Heart left ventricle (tissue), 16 donors: ENCODE results near the gene OR7A17. TPM values are rescaled to one million over a fixed set of nuclear protein-coding genes. Genes with fewer than 3 reads are reported as not detected.

Experiments
- ATAC-seq, 4 donors: fragments of 200-7000 bp; cut with Tn5 transposase; one replicate each; pipeline ENCODE4 v1.9.1; 2020 to 2022; ENCODE audit warnings: moderate library complexity in 4 of 4, mild to moderate bottlenecking in 3 of 4, moderate number of reproducible peaks in 1 of 4
- DNase-seq, 5 donors: peaks; one replicate each; pipeline ENCODE4 v3.0.0-alpha.2; 2020
- H3K27ac ChIP-seq, 12 donors: fragments of 200-600 bp; sonication (generic) in 4 of 12; one replicate each; pipeline versions ENCODE4 v1.5.0 to v1.8.0; 2016 to 2022; ENCODE audit warnings: mild to moderate bottlenecking in 2 of 12
- H3K27me3 ChIP-seq, 9 donors: fragments of 200-600 bp; sonication (generic) in 2 of 9; one replicate each; pipeline versions ENCODE4 v1.5.1 to v1.8.0; 2016 to 2022; ENCODE audit warnings: mild to moderate bottlenecking in 3 of 9
- H3K36me3 ChIP-seq, 9 donors: fragments of 200-600 bp; sonication (generic) in 2 of 9; one replicate each; pipeline versions ENCODE4 v1.5.0 to v1.8.0; 2018 to 2022; ENCODE audit warnings: mild to moderate bottlenecking in 2 of 9
- H3K4me1 ChIP-seq, 12 donors: fragments of 200-600 bp; sonication (generic) in 4 of 12; one replicate each; pipeline versions ENCODE4 v1.5.0 to v1.8.0; 2016 to 2022; ENCODE audit warnings: mild to moderate bottlenecking in 3 of 12
- H3K4me3 ChIP-seq, 12 donors: fragments of 200-600 bp; sonication (generic) in 4 of 12; one replicate each; pipeline versions ENCODE4 v1.5.0 to v1.8.0; 2017 to 2022; ENCODE audit warnings: mild to moderate bottlenecking in 9 of 12, moderate library complexity in 4 of 12
- H3K9me3 ChIP-seq, 12 donors: fragments of 200-600 bp; sonication (generic) in 4 of 12; one replicate each; pipeline versions ENCODE4 v1.5.0 to v1.8.0; 2016 to 2022; ENCODE audit warnings: mild to moderate bottlenecking in 1 of 12
- CTCF ChIP-seq, 12 donors: fragments of 200-600 bp; sonication (generic) in 4 of 12; IDR thresholded peaks; one replicate each; pipeline versions ENCODE4 v1.5.0 to v1.8.0; 2018 to 2022; ENCODE audit warnings: antibody characterized with exemption in 12 of 12, mild to moderate bottlenecking in 5 of 12
- POLR2A ChIP-seq, 2 donors: fragments of 450-650 bp; IDR thresholded peaks; one replicate each; pipeline ENCODE4 v1.6.1; 2017; ENCODE audit warnings: antibody characterized with exemption in 2 of 2, mild to moderate bottlenecking in 2 of 2, moderate library complexity in 2 of 2
- WGBS, 4 donors: extraction: QIAGEN DNeasy Blood & Tissue Kit in 2 of 4; methylation state at CpG; one replicate each; pipeline versions ENCODE4 v1.1.5 to v1.1.7; 2013 to 2018; 5-methylcytosine and 5-hydroxymethylcytosine counted together
- intact Hi-C, 10 donors: fragments of 100-400 bp; cut with DNase I; formaldehyde crosslinking; loops; one replicate each; pipeline versions ENCODE4 v1.11.1 to v1.14.2; 2022
- polyA plus RNA-seq, 2 donors: library from polyadenylated mRNA; stranded (reverse); fragments of 200-250 nt; gene quantifications; one replicate each; pipeline ENCODE4 v1.2.3, GENCODE V29; 2013
- total RNA-seq, 9 donors: library from RNA; depleted of rRNA in 2 of 9; stranded (reverse); fragments of >200 nt in 2 of 9; fragmentation: NEBNext Ultra II Directional in 3 of 9; extraction: Animal tissue kit (Norgen Biotek cat#: 25700) in 3 of 9; gene quantifications; one replicate each; pipeline versions ENCODE4 v1.1.0 to v1.2.4, GENCODE V29; 2016 to 2023
- donor health status: ischemic (EF 13 %, LVEDD 7.1; RV severe dilation, severe dysfunction).
- donor health status: healthy with polysubstance abuse.
- donor health status: DM: no; HTN: yes; CAD: no.
- donor health status: DM: no; HTN: no; CAD: no.
- donor health status: ischemic (EF 25% LVEDD 6.9; RV normal size, moderate dysfunction).
- donor health status: ischemic (EF 25% LVEDD 5.7; RV mildly dilated, moderate dysfunction).
- donor health status: healthy.
- donor health status: DM: yes; HTN: yes; CAD: no.
- donor health status: ischemic (EF 35%, LVEDD 5.7; RV mildly dilated, moderate dysfunction).
- donor health status: nonischemic (EF 11% LVEDD 7.7; RV severe dilation, severe dysfunction).
- donor health status: DM: yes; HTN: yes; CAD: no.
- donor health status: PGD.
- donor health status: ischemic (EF 29% LVEDD 5.4; RV normal size, mild dysfunction).
- donor health status: nonischemic (EF 23%, LVEDD 6.1; RV moderate dilation, normal function).

The OR7A17 gene
- total and polyA plus RNA-seq, 11 donors = not detected

DNA sequence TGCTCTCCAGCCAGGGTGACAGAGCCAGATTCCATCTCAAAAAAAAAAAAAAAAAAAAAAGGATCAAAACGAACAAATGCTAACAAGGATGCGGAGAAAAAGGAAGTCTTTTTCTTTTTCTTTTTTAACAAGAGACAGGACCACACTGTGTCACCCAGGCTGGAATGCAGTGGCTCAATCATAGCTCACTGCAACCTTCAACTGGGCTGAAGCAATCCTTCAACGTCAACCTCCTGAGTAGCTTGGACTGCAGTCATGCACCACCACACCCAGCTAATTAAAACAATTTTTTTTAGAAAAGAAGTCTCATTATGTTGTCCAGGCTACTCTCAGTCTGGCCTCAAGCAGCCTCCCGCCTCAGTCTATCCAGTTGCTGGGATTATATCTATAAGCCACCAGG is 20.8 kb upstream of the OR7A17 start:
- no peak overlapping the region for H3K27ac ChIP-seq
- no peaks in the 10 kb centered on the region for H3K9me3 ChIP-seq
- intact Hi-C loops = no loop called here
- TF ChIP-seq CTCF (IDR thresholded peaks at IDR 0.05) (no peak), POLR2A (IDR thresholded peaks at IDR 0.05) (no peak)
- H3K4me3 ChIP-seq = no peak overlapping the region
- ATAC-seq (no peak), DNase-seq (no peak)
- no peaks in the 10 kb centered on the region for H3K36me3 ChIP-seq
- H3K4me1 ChIP-seq = no peaks in the 10 kb centered on the region
- H3K27me3 ChIP-seq = peaks cover 0 to 27% (median 0%) of the 10 kb centered on the region in 9 donors
- 69 to 82% (median 79%) methylated on average over 4 of the region's 4 CpGs for WGBS, 4 donors

DNA sequence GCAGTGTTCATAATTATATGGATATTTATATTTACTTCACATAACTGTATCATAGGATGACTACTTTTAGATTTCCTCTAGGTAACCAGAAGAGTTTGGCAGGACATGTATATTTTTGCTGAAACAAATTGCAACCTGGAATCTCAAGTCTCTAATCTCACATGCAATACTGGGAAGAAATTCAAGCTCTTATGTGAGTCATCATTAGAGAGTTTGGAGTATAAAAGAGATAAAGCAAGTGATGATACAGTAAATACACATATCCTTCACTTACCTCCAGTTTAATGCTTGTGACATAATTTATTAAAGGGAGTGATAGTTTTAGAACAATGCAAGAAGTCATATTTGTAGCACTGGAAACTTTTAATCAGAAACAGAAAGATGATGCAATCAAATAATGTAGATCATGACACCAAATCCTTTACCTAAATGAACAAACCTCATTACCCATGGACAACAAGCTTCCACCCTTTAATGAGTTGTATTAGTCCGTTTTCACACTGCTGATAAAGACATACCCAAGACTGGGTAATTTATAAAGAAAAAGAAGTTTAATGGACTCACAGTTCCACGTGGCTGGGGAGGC is 15.8 kb upstream of the OR7A17 start:
- Histone ChIP-seq H3K27me3 (peaks cover 0 to 21% (median 0%) of the 10 kb centered on the region in 9 donors), H3K27ac (no peak overlapping the region), H3K4me1 (no peaks in the 10 kb centered on the region), H3K9me3 (no peaks in the 10 kb centered on the region), H3K36me3 (no peaks in the 10 kb centered on the region), H3K4me3 (no peak overlapping the region)
- TF ChIP-seq CTCF (IDR thresholded peaks at IDR 0.05) (no peak), POLR2A (IDR thresholded peaks at IDR 0.05) (no peak)
- ATAC-seq = no peak
- 19 to 32% (median 23%) methylated on average over 2 of the region's 2 CpGs for WGBS, 4 donors
- intact Hi-C loops = no loop called here
- DNase-seq = no peak

DNA sequence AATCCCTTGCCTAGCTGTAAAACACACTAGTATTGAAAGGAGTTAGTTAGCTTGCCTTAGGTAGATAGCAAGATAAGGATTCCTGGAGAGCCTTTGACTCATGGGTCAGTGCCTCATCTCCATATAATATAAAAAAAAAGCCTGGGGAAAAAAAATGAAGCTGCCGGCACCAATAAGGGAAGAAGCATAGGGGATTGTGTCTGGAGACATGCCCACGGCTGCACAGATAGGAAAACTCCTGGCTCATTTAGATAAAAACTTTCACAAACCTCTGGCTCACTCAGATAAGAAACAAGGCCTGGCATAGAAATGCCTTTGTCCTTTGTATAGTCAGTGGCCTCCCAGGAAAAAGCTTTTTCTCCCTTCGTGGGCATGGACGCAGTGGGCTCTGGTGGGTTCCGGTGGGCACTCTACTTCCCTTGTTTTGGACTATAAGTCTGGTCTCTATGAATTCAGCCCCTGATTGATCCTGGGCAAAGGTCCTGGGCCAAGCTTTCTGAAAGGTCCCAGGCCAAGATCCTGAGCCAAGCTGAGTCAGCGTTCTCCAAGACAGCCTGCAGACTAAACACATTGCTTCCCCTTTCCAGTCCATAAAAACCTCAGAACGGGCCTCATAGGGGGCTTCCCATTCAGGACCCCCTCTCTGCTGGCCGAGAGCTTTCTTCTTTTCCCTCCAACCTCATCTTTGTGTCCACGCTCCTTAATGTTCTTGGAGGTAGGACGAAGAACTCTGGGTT is 4.9 kb upstream of the OR7A17 start:
- DNase-seq (peak in 2 of 5 donors; percentile 19 to 30), ATAC-seq (no peak)
- H3K4me3 ChIP-seq = no peak overlapping the region
- H3K27me3 ChIP-seq = peaks cover 0 to 20% (median 5%) of the 10 kb centered on the region in 9 donors
- no peak overlapping the region for H3K27ac ChIP-seq
- TF ChIP-seq POLR2A (IDR thresholded peaks at IDR 0.05) (no peak), CTCF (IDR thresholded peaks at IDR 0.05) (no peak)
- H3K36me3 ChIP-seq = no peaks in the 10 kb centered on the region
- no peaks in the 10 kb centered on the region for H3K9me3 ChIP-seq
- WGBS, 4 donors = 48 to 53% (median 50%) methylated on average over 10 of the region's 10 CpGs
- intact Hi-C loops = loop anchor here in 2 of 10 donors (5.0 kb wide), 1 partner anchor 319 kb away; the partner anchor contains the start of gene NDUFB7 (in 2 of the 2)
- H3K4me1 ChIP-seq = peaks cover 0 to 16% (median 6%) of the 10 kb centered on the region in 12 donors

- WGBS, 4 donors = 55 to 65% (median 57%) methylated on average over 3 of the region's 3 CpGs
- Histone ChIP-seq H3K4me1 (peaks cover 0 to 16% (median 6%) of the 10 kb centered on the region in 12 donors), H3K9me3 (no peaks in the 10 kb centered on the region), H3K27me3 (peaks cover 0 to 20% (median 4%) of the 10 kb centered on the region in 9 donors), H3K4me3 (no peak overlapping the region), H3K36me3 (no peaks in the 10 kb centered on the region), H3K27ac (no peak overlapping the region)
- ATAC-seq (no peak), DNase-seq (no peak)
- intact Hi-C loops = loop anchor here in 8 of 10 donors (2.0 to 10.0 kb wide), 6 partner anchors 98 to 318 kb away; partner anchors contain the start of gene NDUFB7 (in 3 of the 8)
- TF ChIP-seq POLR2A (IDR thresholded peaks at IDR 0.05) = no peak
These were observed 4.2 kb upstream of the OR7A17 start for GRCh38 chr19:14889994-14890642.
